Body of pancreas (tissue), 4 donors: ENCODE data around the gene LRRC23. TPM values are rescaled to one million over a fixed set of nuclear protein-coding genes. Genes with fewer than 3 reads are reported as not detected.

Source experiments
- ATAC-seq: fragments of 150-250 bp; one replicate; pipeline ENCODE4 v1.9.1; 2016
- DNase-seq, 4 donors: peaks; one replicate each; pipeline ENCODE4 v3.0.0-alpha.2; 2019
- H3K27ac ChIP-seq, 4 donors: fragments of 200-600 bp; sonication (generic); 1 replicate in 3 of 4; 2 replicates in 1 of 4; pipeline versions ENCODE4 v1.5.1 to v1.6.1; 2016 to 2019; ENCODE audit warnings: mild to moderate bottlenecking in 1 of 4, mixed read lengths in 1 of 4, moderate library complexity in 1 of 4
- H3K27me3 ChIP-seq, 2 donors: fragments of 200-600 bp; sonication (generic); one replicate each; pipeline ENCODE4 v1.6.0; 2016; ENCODE audit warnings: mild to moderate bottlenecking in 1 of 2
- H3K36me3 ChIP-seq, 2 donors: fragments of 200-600 bp; sonication (generic); replicated peaks in 1 of 2; 2 replicates each; pipeline ENCODE4 v1.5.1; 2016; ENCODE audit warnings: low read depth in 2 of 2; ENCODE audit not compliant: insufficient read depth in 1 of 2
- H3K4me1 ChIP-seq: fragments of 200-600 bp; sonication (generic); one replicate; pipeline ENCODE4 v1.6.0; 2016
- H3K4me3 ChIP-seq, 2 donors: fragments of 200-600 bp; sonication (generic); 1 replicate in 1 of 2; 2 replicates in 1 of 2; pipeline ENCODE4 v1.5.1; 2016 to 2019
- H3K9me3 ChIP-seq, 3 donors: fragments of 200-600 bp; sonication (generic); 1 replicate in 2 of 3; 2 replicates in 1 of 3; pipeline ENCODE4 v1.5.1; 2016
- CTCF ChIP-seq, 7 experiments: fragments of 450-650 bp in 4 of 7; fragments of 200-600 bp in 3 of 7; sonication (generic) in 3 of 7; IDR thresholded peaks; one replicate each; pipeline ENCODE4 v1.5.1; 2016 to 2019; ENCODE audit warnings: antibody characterized with exemption in 7 of 7
- POLR2A ChIP-seq, 3 donors: fragments of 450-650 bp; IDR thresholded peaks; one replicate each; pipeline ENCODE4 v1.6.1; 2016; ENCODE audit warnings: antibody characterized with exemption in 3 of 3, mild to moderate bottlenecking in 2 of 3
- WGBS, 2 donors: methylation state at CpG; one replicate each; pipeline ENCODE4 v1.1.5; 2017; 5-methylcytosine and 5-hydroxymethylcytosine counted together
- intact Hi-C: fragments of 100-400 bp; cut with DNase I; formaldehyde crosslinking; loops from one replicate; pipeline ENCODE4 v1.15.1; 2023
- total RNA-seq, 2 donors: library from RNA; depleted of rRNA; stranded (reverse); fragments of >200 nt; gene quantifications; one replicate each; pipeline ENCODE4 v1.1.0, GENCODE V29; 2016

The LRRC23 gene
- total RNA-seq, 2 donors from 2014 or later: 7.0 to 21.1 TPM

- ATAC-seq (no peak), DNase-seq (no peak)
- no peak overlapping the region for H3K4me3 ChIP-seq
- peak overlapping the region in 1 of 4 donors; percentile 78 for H3K27ac ChIP-seq
- H3K9me3 ChIP-seq: no peaks in the 10 kb centered on the region
- no peaks in the 10 kb centered on the region for H3K36me3 ChIP-seq
- no peaks in the 10 kb centered on the region for H3K27me3 ChIP-seq
- no peak for TF ChIP-seq POLR2A (IDR thresholded peaks at IDR 0.05)
- no peak for TF ChIP-seq CTCF (IDR thresholded peaks at IDR 0.05)
- peaks cover 21% of the 10 kb centered on the region for H3K4me1 ChIP-seq
- WGBS, 2 donors: 65 to 70% methylated on average over 5 of the region's 5 CpGs
- intact Hi-C loops: no loop called here
Measured at GRCh38 chr12:6899427-6899826, 5.2 kb upstream of the LRRC23 start.

GRCh38 chr12:6899837-6900519 lies 4.6 kb upstream of the LRRC23 start:
- DNase-seq (peak; percentile 76 to 90 (median 82)), ATAC-seq (peak; percentile 52)
- intact Hi-C loops: no loop called here
- WGBS, 2 donors: 23 to 26% methylated on average over 10 of the region's 10 CpGs
- no peaks in the 10 kb centered on the region for H3K9me3 ChIP-seq
- no peak for TF ChIP-seq CTCF (IDR thresholded peaks at IDR 0.05)
- peak in 2 of 3 donors; percentile 41 to 46 for TF ChIP-seq POLR2A (IDR thresholded peaks at IDR 0.05)
- no peak overlapping the region for H3K4me3 ChIP-seq
- H3K36me3 ChIP-seq: no peaks in the 10 kb centered on the region
- peak overlapping the region; percentile 52 to 78 (median 58) for H3K27ac ChIP-seq
- no peaks in the 10 kb centered on the region for H3K27me3 ChIP-seq
- peaks cover 23% of the 10 kb centered on the region for H3K4me1 ChIP-seq

GRCh38 chr12:6902448-6902847 lies 2.2 kb upstream of the LRRC23 start:
- Histone ChIP-seq H3K9me3 (no peaks in the 10 kb centered on the region), H3K36me3 (no peaks in the 10 kb centered on the region), H3K4me3 (no peak overlapping the region), H3K27me3 (no peaks in the 10 kb centered on the region), H3K27ac (no peak overlapping the region), H3K4me1 (peaks cover 28% of the 10 kb centered on the region)
- intact Hi-C loops: no loop called here
- DNase-seq (no peak), ATAC-seq (no peak)
- TF ChIP-seq POLR2A (IDR thresholded peaks at IDR 0.05) (no peak), CTCF (IDR thresholded peaks at IDR 0.05) (no peak)
- 64 to 67% methylated on average over 4 of the region's 4 CpGs for WGBS, 2 donors

GRCh38 chr12:6903722-6904121 lies 900 bp upstream of the LRRC23 start:
- Histone ChIP-seq H3K27me3 (no peaks in the 10 kb centered on the region), H3K4me3 (no peak overlapping the region), H3K4me1 (peaks cover 28% of the 10 kb centered on the region), H3K9me3 (no peaks in the 10 kb centered on the region), H3K36me3 (no peaks in the 10 kb centered on the region), H3K27ac (no peak overlapping the region)
- DNase-seq (no peak), ATAC-seq (no peak)
- intact Hi-C loops: no loop called here
- WGBS, 2 donors: 67 to 81% methylated on average over 1 of the region's 1 CpG
- no peak for TF ChIP-seq POLR2A (IDR thresholded peaks at IDR 0.05)
- no peak for TF ChIP-seq CTCF (IDR thresholded peaks at IDR 0.05)
